GM18868 (cell line): ENCODE results near the gene CREB3.

ENCODE experiments used
- ATAC-seq: cut with Tn5 transposase; IDR thresholded peaks from one replicate; pipeline ENCODE4 v1.9.1; 2021; ENCODE audit warnings: mild to moderate bottlenecking, moderate library complexity; ENCODE audit not compliant: unreplicated experiment

CREB3 gene

DNA sequence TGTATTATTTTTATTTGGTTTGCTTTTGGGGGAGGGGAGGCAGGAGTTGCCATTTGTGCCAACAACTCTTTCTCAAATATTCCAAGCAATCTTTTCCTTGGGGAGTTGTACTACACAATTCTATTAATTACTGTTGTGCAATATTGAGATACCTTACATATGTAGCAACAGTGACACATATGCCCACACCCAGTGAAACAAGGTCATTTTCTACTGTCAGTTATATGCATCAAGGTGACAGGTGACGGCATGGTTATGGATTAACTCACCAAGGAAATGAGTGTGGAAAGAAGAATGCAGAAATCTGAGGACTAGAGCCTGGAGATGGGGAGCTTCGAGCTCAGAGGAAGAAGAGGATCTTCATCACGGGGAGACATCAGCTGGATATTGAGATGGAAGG is 39.5 kb downstream of the CREB3 start:
- no peak for ATAC-seq

GRCh38 chr9:35774907-35775635 is 42.6 kb downstream of the CREB3 start:
- no peak for ATAC-seq

GRCh38 chr9:35776018-35776417 is 43.6 kb downstream of the CREB3 start:
- no peak for ATAC-seq

DNA sequence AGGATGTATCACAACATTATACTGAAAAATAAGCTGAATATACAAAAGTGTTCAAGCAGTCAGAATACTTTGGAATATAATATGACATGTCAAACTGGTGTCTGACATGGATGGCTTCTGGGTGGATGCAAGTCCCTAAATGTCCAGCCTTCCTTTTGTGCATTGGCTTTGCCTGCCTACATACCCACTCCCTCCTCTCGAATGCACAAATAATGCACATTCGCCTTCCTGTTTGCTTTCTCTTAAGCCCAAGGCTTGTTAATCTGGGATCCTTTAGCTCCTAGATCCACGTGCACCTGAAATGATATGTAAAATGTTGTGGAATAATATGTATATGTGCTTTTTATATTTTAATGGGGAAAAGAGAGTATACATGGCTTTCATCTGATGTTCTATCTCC is 46.0 kb downstream of the CREB3 start:
- no peak for ATAC-seq

- ATAC-seq, result no peak
Measured at GRCh38 chr9:35781066-35781465, 48.6 kb downstream of the CREB3 start.

DNA sequence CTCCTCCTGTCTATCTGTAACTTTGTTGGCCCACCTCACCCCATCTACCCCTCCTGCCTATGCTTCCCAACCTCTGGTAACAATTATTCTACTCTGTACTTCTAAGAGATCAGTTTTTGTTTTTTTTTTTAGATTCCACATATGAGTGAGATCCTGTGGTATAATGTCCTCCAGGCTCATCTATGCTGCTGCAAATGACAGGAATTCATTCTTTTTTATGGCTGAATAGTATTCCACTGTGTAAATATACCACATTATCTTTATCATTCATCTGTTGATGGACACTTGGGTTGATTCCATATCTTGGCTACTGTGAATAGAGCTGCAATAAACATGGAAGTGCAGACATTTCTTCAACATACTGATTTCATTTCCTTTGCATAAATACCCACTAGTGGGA is 51.0 kb downstream of the CREB3 start:
- ATAC-seq, result no peak
